Pancreas (tissue), 10 donors: Measurements from ENCODE around the gene MRO. TPM values are rescaled to one million over a fixed set of nuclear protein-coding genes. Genes with fewer than 3 reads are reported as not detected.
"Not testable (repeated sequence)": the region's sequence is repeated elsewhere in the genome, so short reads cannot be mapped to it uniquely, and the experiment has no call there.

Source experiments
- ATAC-seq, 4 donors: fragments of 200-7000 bp; cut with Tn5 transposase; one replicate each; pipeline versions ENCODE4 v1.8.0 to v1.9.1; 2020; ENCODE audit warnings: mild to moderate bottlenecking in 4 of 4, moderate library complexity in 4 of 4
- DNase-seq, 6 donors: peaks; one replicate each; pipeline ENCODE4 v3.0.0-alpha.2; 2020
- FAIRE-seq: peaks from 2 replicates; lab custom pipeline; 2012; peaks lifted over from hg19 to GRCh38; lab: Jason Lieb, UNC
- H3K27ac ChIP-seq, 4 donors: fragments of 200-600 bp; sonication (generic); 1 replicate in 3 of 4; 2 replicates in 1 of 4; pipeline versions ENCODE4 v1.5.0 to v1.8.0; 2020
- H3K27me3 ChIP-seq, 4 donors: fragments of 200-600 bp; one replicate each; pipeline ENCODE4 v1.8.0; 2021
- H3K36me3 ChIP-seq, 3 donors: fragments of 200-600 bp; sonication (generic) in 1 of 3; one replicate each; pipeline versions ENCODE4 v1.5.0 to v1.8.0; 2020 to 2021
- H3K4me1 ChIP-seq, 3 donors: fragments of 200-600 bp; one replicate each; pipeline ENCODE4 v1.8.0; 2021
- H3K4me3 ChIP-seq, 4 donors: fragments of 200-600 bp; sonication (generic) in 2 of 4; one replicate each; pipeline versions ENCODE4 v1.5.0 to v1.8.0; 2020 to 2021
- H3K9me3 ChIP-seq, 4 donors: fragments of 200-600 bp; one replicate each; pipeline ENCODE4 v1.8.0; 2021
- WGBS, 2 donors: extraction: QIAGEN DNeasy Blood & Tissue Kit; methylation state at CpG; one replicate each; pipeline ENCODE4 v1.1.7; 2013; 5-methylcytosine and 5-hydroxymethylcytosine counted together
- intact Hi-C, 3 donors: fragments of 100-400 bp; cut with DNase I; formaldehyde crosslinking; loops; one replicate each; pipeline versions ENCODE4 v1.11.1 to v1.14.2; 2022
- polyA plus RNA-seq, 2 donors: library from polyadenylated mRNA; stranded (reverse); fragments of 200-250 nt; gene quantifications; one replicate each; pipeline ENCODE4 v1.2.3, GENCODE V29; 2013
- total RNA-seq, 6 donors: library from RNA; stranded (reverse); fragmentation: NEBNext Ultra II Directional in 4 of 6; extraction: Animal tissue kit (Norgen Biotek cat#: 25700) in 4 of 6; gene quantifications; one replicate each; pipeline versions ENCODE4 v1.2.1 to v1.2.4, GENCODE V29; 2021 to 2023
- TF ChIP-seq, protein P1 (sequence below), 4 donors: fragments of 200-600 bp; sonication (generic) in 3 of 4; IDR thresholded peaks; one replicate each; pipeline versions ENCODE4 v1.5.0 to v1.8.0; 2021; ENCODE audit warnings: antibody characterized with exemption in 4 of 4
- donor health status: healthy with polysubstance abuse.
- donor health status: DM: no; HTN: no; CAD: no; lungs with moderate emphysema.
- donor health status: DM: no; HTN: no; CAD: no.
- donor health status: control.
- donor health status: control.
- donor health status: Bipolar disorder and iron deficiency.
- donor health status: DM: yes; HTN: yes; CAD: no.
- donor health status: DM: no; HTN: no; CAD: no.
- donor health status: DM: no; HTN: no; CAD: no.
- donor health status: DM: yes; HTN: yes; CAD: no.

Gene MRO
- total and polyA plus RNA-seq, 8 donors, result 0.19 to 3.9 (median 1.1) TPM

DNA sequence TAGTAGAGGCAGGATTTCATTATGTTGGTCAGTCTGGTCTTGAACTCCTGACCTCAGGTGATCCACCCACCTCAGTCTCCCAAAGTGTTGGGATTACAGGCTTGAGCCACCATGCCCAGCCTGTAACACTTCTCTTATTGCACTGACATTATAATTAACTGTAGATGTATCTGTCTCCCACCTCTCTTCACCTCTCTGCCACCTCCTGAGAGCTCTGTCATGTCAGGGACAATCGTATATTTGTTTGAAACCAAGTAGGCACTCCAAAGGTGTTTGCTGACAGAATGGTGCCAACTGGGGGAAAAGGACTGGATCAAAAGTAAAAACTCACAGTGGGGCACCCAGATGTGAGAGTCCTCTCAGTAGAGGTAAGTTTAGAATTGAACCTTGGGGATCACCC is 41.8 kb upstream of the MRO start:
- H3K27ac ChIP-seq, result no peak overlapping the region
- WGBS, 2 donors, result 89 to 96% methylated on average over 1 of the region's 1 CpG

GRCh38 chr18:50859793-50860555 is 40.2 kb upstream of the MRO start:
- Histone ChIP-seq H3K4me3 (no peak overlapping the region), H3K9me3 (no peaks in the 10 kb centered on the region), H3K27ac (no peak overlapping the region), H3K27me3 (no peaks in the 10 kb centered on the region), H3K36me3 (no peaks in the 10 kb centered on the region), H3K4me1 (peaks cover 0 to 5% (median 0%) of the 10 kb centered on the region in 3 donors)
- DNase-seq (no peak), FAIRE-seq (no peak), ATAC-seq (no peak)
- intact Hi-C loops, result no loop called here
- TF ChIP-seq, protein P1, sequence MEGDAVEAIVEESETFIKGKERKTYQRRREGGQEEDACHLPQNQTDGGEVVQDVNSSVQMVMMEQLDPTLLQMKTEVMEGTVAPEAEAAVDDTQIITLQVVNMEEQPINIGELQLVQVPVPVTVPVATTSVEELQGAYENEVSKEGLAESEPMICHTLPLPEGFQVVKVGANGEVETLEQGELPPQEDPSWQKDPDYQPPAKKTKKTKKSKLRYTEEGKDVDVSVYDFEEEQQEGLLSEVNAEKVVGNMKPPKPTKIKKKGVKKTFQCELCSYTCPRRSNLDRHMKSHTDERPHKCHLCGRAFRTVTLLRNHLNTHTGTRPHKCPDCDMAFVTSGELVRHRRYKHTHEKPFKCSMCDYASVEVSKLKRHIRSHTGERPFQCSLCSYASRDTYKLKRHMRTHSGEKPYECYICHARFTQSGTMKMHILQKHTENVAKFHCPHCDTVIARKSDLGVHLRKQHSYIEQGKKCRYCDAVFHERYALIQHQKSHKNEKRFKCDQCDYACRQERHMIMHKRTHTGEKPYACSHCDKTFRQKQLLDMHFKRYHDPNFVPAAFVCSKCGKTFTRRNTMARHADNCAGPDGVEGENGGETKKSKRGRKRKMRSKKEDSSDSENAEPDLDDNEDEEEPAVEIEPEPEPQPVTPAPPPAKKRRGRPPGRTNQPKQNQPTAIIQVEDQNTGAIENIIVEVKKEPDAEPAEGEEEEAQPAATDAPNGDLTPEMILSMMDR (IDR thresholded peaks at IDR 0.05), result no peak

More for the DNA sequence above, 41.8 kb upstream of the MRO start:
- Histone ChIP-seq H3K27me3 (no peaks in the 10 kb centered on the region), H3K4me1 (peaks cover 0 to 5% (median 0%) of the 10 kb centered on the region in 3 donors), H3K9me3 (no peaks in the 10 kb centered on the region), H3K36me3 (no peaks in the 10 kb centered on the region), H3K4me3 (no peak overlapping the region)
- TF ChIP-seq, protein P1 (IDR thresholded peaks at IDR 0.05), result no peak
- FAIRE-seq (no peak), ATAC-seq (no peak), DNase-seq (no peak)
- intact Hi-C loops, result no loop called here

- WGBS, 2 donors, result 80 to 88% methylated on average over 3 of the region's 3 CpGs
- intact Hi-C loops, result no loop called here
- DNase-seq (no peak), FAIRE-seq (no peak), ATAC-seq (no peak)
- H3K4me3 ChIP-seq, result no peak overlapping the region
- no peaks in the 10 kb centered on the region for H3K9me3 ChIP-seq
- H3K27me3 ChIP-seq, result no peaks in the 10 kb centered on the region
- TF ChIP-seq, protein P1 (IDR thresholded peaks at IDR 0.05), result no peak
- no peaks in the 10 kb centered on the region for H3K36me3 ChIP-seq
- H3K27ac ChIP-seq, result no peak overlapping the region
- peaks cover 0 to 2% (median 0%) of the 10 kb centered on the region in 3 donors for H3K4me1 ChIP-seq
Measured at GRCh38 chr18:50857694-50858093, 37.9 kb upstream of the MRO start.

DNA sequence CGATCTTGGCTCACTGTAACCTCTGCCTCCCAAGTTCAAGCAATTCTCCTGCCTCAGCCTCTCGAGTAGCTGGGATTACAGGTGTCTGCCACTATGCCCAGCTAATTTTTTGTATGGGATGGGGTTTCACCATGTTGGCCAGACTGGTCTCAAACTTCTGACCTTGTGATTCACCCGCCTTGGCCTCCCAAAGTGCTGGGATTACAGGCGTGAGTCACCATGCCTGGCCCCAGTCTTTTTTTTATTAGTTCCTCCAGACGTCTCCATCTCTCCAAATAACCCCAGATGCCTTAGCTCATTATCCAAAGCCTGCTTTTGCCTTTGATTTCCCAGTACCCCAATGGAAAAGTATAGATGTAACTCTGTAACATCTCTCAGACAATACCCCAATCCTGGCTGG is 37.4 kb upstream of the MRO start:
- intact Hi-C loops, H3K27ac ChIP-seq, H3K4me3 ChIP-seq, H3K27me3 ChIP-seq, H3K4me1 ChIP-seq, FAIRE-seq, H3K36me3 ChIP-seq, DNase-seq, H3K9me3 ChIP-seq, ATAC-seq: not testable (repeated sequence)
- WGBS, 2 donors, result 61 to 89% methylated on average over 5 of the region's 5 CpGs

DNA sequence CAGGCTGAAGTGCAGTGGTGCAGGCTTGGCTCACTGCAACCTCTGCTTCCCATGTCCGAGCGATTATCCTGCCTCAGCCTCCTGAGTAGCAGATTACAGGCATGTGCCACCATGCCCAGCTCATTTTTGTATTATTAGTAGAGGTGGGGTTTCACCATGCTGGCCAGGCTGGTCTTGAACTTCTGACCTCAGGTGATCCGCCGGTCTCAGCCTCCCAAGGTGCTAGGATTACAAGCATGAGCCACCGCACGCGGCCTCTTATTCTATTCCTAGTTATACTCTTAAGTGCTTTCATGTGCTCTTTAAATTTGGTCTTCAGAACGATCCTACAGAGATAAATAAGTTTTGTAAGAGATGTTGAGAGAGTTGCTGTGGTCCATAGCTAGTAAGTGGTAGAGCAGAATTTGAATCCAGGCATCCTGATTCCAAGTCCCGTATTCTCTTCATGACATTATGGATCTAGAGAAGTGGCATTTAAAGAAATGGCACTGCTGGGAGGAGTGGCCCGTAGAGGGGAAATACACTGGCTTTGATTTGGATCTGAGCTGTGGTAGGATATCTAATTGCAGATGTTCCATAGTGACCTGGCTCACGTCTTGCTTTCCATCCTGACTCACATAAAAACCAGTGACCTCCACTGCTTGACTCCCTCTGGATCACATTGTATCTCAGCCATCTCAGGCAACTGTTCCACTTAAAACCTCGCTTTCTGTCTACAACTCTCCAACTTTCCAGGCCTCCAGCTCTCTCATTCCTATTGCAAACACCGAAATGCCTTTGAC is 36.4 kb upstream of the MRO start:
- H3K9me3 ChIP-seq, result no peaks in the 10 kb centered on the region
- peaks cover 0 to 2% (median 0%) of the 10 kb centered on the region in 3 donors for H3K4me1 ChIP-seq
- H3K27ac ChIP-seq, result no peak overlapping the region
- DNase-seq (no peak), ATAC-seq (no peak), FAIRE-seq (no peak)
- no peaks in the 10 kb centered on the region for H3K36me3 ChIP-seq
- no peaks in the 10 kb centered on the region for H3K27me3 ChIP-seq
- WGBS, 2 donors, result 85 to 93% methylated on average over 13 of the region's 13 CpGs
- intact Hi-C loops, result no loop called here
- H3K4me3 ChIP-seq, result no peak overlapping the region
- TF ChIP-seq, protein P1 (IDR thresholded peaks at IDR 0.05), result no peak
